ENCODE measurements around the gene BRAT1.

DNA sequence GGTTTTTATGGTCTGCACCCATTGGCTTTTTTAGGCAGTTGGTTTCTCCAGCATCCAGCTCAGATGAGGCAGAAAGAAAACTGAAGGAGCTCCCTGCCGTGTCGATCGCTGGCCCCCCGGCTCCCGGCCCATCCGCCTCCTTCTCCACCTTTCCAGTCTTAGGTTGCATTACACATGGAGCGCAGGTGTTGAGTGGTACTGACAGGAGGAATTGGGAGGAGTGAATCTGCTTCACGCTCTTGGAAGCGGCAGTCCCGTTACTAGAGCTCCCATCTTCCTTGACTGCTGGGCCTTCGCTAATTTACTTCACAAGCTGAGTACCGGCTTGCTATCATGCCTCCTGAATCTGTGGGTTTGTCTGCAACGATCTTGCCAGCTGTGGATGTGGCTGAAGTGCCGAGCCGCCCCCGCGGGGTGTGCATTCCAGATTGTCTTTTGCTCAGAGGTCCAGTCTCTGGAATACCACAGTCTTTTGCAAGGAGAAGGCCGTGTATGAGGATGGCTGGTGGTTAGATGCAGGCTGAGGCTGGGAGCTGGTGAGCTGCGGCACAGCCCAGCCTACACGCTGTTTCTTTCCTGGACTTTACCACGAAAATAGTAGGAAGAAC is 20.5 kb upstream of the BRAT1 start:
- TF ChIP-seq POLR2AphosphoS5 (IDR thresholded peaks at IDR 0.05; ENCODE audit: borderline replicate concordance, low read depth, low read length) = no peak
- TF ChIP-seq EZH2 (IDR thresholded peaks at IDR 0.05) = no peak
